Measurements from ENCODE around the gene DBN1.

- TF ChIP-seq CTCF (IDR thresholded peaks at IDR 0.05 in 8 of 11, conservative IDR thresholded peaks at IDR 0.05 in 3 of 11) (no peak), POLR2A (IDR thresholded peaks at IDR 0.05) (no peak), POLR2AphosphoS5 (IDR thresholded peaks at IDR 0.05) (no peak)
Measured at GRCh38 chr5:177515580-177515979, 42.1 kb upstream of the DBN1 start.
